GM18526 (cell line): ENCODE results near the gene MESD.

Experiments
- POLR2A ChIP-seq: IDR thresholded peaks from 3 replicates; pipeline ENCODE4 v1.6.1; 2011; ENCODE audit not compliant: insufficient read length; ENCODE audit errors: extremely low read depth

The MESD gene

GRCh38 chr15:80958818-80959495, 30.7 kb downstream of the MESD start:
- TF ChIP-seq POLR2A = no peak

GRCh38 chr15:80957976-80958375, 31.6 kb downstream of the MESD start:
- TF ChIP-seq POLR2A = no peak

GRCh38 chr15:80957556-80957955, 32.1 kb downstream of the MESD start:
- no peak for TF ChIP-seq POLR2A

GRCh38 chr15:80953953-80954778, 35.5 kb downstream of the MESD start:
- no peak for TF ChIP-seq POLR2A

- TF ChIP-seq POLR2A = no peak
These were observed 36.3 kb downstream of the MESD start for GRCh38 chr15:80953001-80953952.

GRCh38 chr15:80951941-80952340, 37.7 kb downstream of the MESD start:
- no peak for TF ChIP-seq POLR2A

- TF ChIP-seq POLR2A = no peak
These were observed 39.1 kb downstream of the MESD start for GRCh38 chr15:80950291-80951078.

- TF ChIP-seq POLR2A = no peak
These were observed 39.9 kb downstream of the MESD start for GRCh38 chr15:80949756-80950155.

GRCh38 chr15:80948651-80949292, 40.8 kb downstream of the MESD start:
- TF ChIP-seq POLR2A = no peak

- TF ChIP-seq POLR2A = no peak
These were observed 43.0 kb downstream of the MESD start for GRCh38 chr15:80946576-80946975.

GRCh38 chr15:80945605-80946004, 44.0 kb downstream of the MESD start:
- no peak for TF ChIP-seq POLR2A

GRCh38 chr15:80944818-80945217, 44.8 kb downstream of the MESD start:
- TF ChIP-seq POLR2A = no peak

- no peak for TF ChIP-seq POLR2A
These were observed 46.7 kb downstream of the MESD start for GRCh38 chr15:80942746-80943565.
